Tibial artery (tissue), 4 donors: ENCODE results near the gene AKAP13.

Experiments used
- DNase-seq, 2 donors: peaks; one replicate each; pipeline ENCODE4 v3.0.0-alpha.2; 2019
- H3K27ac ChIP-seq, 2 donors: fragments of 200-600 bp; sonication (generic) in 1 of 2; 1 replicate in 1 of 2; 2 replicates in 1 of 2; pipeline ENCODE4 v1.5.1; 2018 to 2019; ENCODE audit warnings: mild to moderate bottlenecking in 1 of 2
- H3K27me3 ChIP-seq, 2 donors: fragments of 200-600 bp; sonication (generic) in 1 of 2; one replicate each; pipeline versions ENCODE4 v1.5.1 to v1.6.0; 2016 to 2019
- H3K36me3 ChIP-seq, 3 donors: fragments of 200-600 bp; sonication (generic) in 2 of 3; one replicate each; pipeline ENCODE4 v1.5.1; 2016 to 2019; ENCODE audit warnings: mild to moderate bottlenecking in 2 of 3
- H3K4me1 ChIP-seq, 4 donors: fragments of 200-600 bp; sonication (generic) in 2 of 4; 1 replicate in 3 of 4; 2 replicates in 1 of 4; pipeline ENCODE4 v1.5.1; 2016 to 2019
- H3K4me3 ChIP-seq, 2 donors: fragments of 200-600 bp; sonication (generic) in 1 of 2; 1 replicate in 1 of 2; 2 replicates in 1 of 2; pipeline ENCODE4 v1.5.1; 2018 to 2019; ENCODE audit warnings: mild to moderate bottlenecking in 2 of 2
- H3K9me3 ChIP-seq, 3 donors: fragments of 200-600 bp; sonication (generic) in 1 of 3; one replicate each; pipeline ENCODE4 v1.5.1; 2016 to 2019
- CTCF ChIP-seq, 2 experiments: fragments of 200-600 bp in 1 of 2; fragments of 450-650 bp in 1 of 2; IDR thresholded peaks; one replicate each; pipeline ENCODE4 v1.5.1; 2017 to 2019; ENCODE audit warnings: antibody characterized with exemption in 2 of 2, mild to moderate bottlenecking in 1 of 2, moderate library complexity in 1 of 2
- intact Hi-C: fragments of 100-400 bp; cut with DNase I; formaldehyde crosslinking; loops from one replicate; pipeline ENCODE4 v1.15.0; 2023; ENCODE audit warnings: low total_unique reads

Gene AKAP13

GRCh38 chr15:85386261-85386660 is 5.9 kb downstream of the AKAP13 start:
- no peak for DNase-seq
- intact Hi-C loops = no loop called here

GRCh38 chr15:85388566-85389305 is 8.3 kb downstream of the AKAP13 start:
- intact Hi-C loops = no loop called here
- Histone ChIP-seq H3K27ac (no peak overlapping the region), H3K9me3 (no peaks in the 10 kb centered on the region), H3K4me3 (no peak overlapping the region), H3K36me3 (no peaks in the 10 kb centered on the region), H3K4me1 (peaks cover 0 to 19% (median 0%) of the 10 kb centered on the region in 4 donors), H3K27me3 (no peaks in the 10 kb centered on the region)
- no peak for TF ChIP-seq CTCF (IDR thresholded peaks at IDR 0.05)
- no peak for DNase-seq

More at GRCh38 chr15:85386261-85386660, 5.9 kb downstream of the AKAP13 start:
- H3K9me3 ChIP-seq = no peaks in the 10 kb centered on the region
- no peak overlapping the region for H3K27ac ChIP-seq
- TF ChIP-seq CTCF (IDR thresholded peaks at IDR 0.05) = no peak
- H3K4me3 ChIP-seq = no peak overlapping the region
- H3K27me3 ChIP-seq = no peaks in the 10 kb centered on the region
- H3K4me1 ChIP-seq = peaks cover 0 to 37% (median 13%) of the 10 kb centered on the region in 4 donors
- no peaks in the 10 kb centered on the region for H3K36me3 ChIP-seq

- DNase-seq = no peak
- intact Hi-C loops = no loop called here
- H3K4me3 ChIP-seq = no peak overlapping the region
- no peak for TF ChIP-seq CTCF (IDR thresholded peaks at IDR 0.05)
- no peak overlapping the region for H3K27ac ChIP-seq
- H3K4me1 ChIP-seq = peaks cover 0 to 19% (median 0%) of the 10 kb centered on the region in 4 donors
- H3K36me3 ChIP-seq = no peaks in the 10 kb centered on the region
- no peaks in the 10 kb centered on the region for H3K27me3 ChIP-seq
- no peaks in the 10 kb centered on the region for H3K9me3 ChIP-seq
Measured at GRCh38 chr15:85389306-85389650, 8.9 kb downstream of the AKAP13 start.

- no peak for TF ChIP-seq CTCF (IDR thresholded peaks at IDR 0.05)
- intact Hi-C loops = no loop called here
- no peak overlapping the region for H3K27ac ChIP-seq
Measured at GRCh38 chr15:85389772-85390171, 9.4 kb downstream of the AKAP13 start.

GRCh38 chr15:85393210-85393609 is 12.8 kb downstream of the AKAP13 start:
- no peaks in the 10 kb centered on the region for H3K36me3 ChIP-seq
- TF ChIP-seq CTCF (IDR thresholded peaks at IDR 0.05) = no peak
- intact Hi-C loops = no loop called here
- no peaks in the 10 kb centered on the region for H3K27me3 ChIP-seq
- peaks cover 0 to 14% (median 0%) of the 10 kb centered on the region in 4 donors for H3K4me1 ChIP-seq
- H3K27ac ChIP-seq = no peak overlapping the region
- no peak for DNase-seq
- H3K4me3 ChIP-seq = no peak overlapping the region
- no peaks in the 10 kb centered on the region for H3K9me3 ChIP-seq

More at GRCh38 chr15:85389772-85390171, 9.4 kb downstream of the AKAP13 start:
- H3K36me3 ChIP-seq = no peaks in the 10 kb centered on the region
- DNase-seq = no peak
- no peak overlapping the region for H3K4me3 ChIP-seq
- H3K4me1 ChIP-seq = peaks cover 0 to 16% (median 0%) of the 10 kb centered on the region in 4 donors
- H3K9me3 ChIP-seq = no peaks in the 10 kb centered on the region
- no peaks in the 10 kb centered on the region for H3K27me3 ChIP-seq
